Caco-2 (cell line): ENCODE data around the gene ZBTB38. TPM values are rescaled to one million over a fixed set of nuclear protein-coding genes. Genes with fewer than 3 reads are reported as not detected.

ENCODE experiments used
- BruUV-seq: library from RNA; stranded (reverse); fragments of 400-500 nt; replicated peaks from 2 replicates; lab custom pipeline; 2021; lab: Mats Ljungman, UMichigan
- CTCF ChIA-PET: fragments of 300-600 bp; sonication (Branson Sonifier 250); formaldehyde crosslinking; loops from one replicate; lab custom pipeline; 2022; ENCODE audit warnings: antibody characterized with exemption; lab: Charles Lee
- POLR2A ChIA-PET: fragments of 300-600 bp; sonication (Branson Sonifier 250); formaldehyde crosslinking; loops from one replicate; lab custom pipeline; 2022; ENCODE audit warnings: antibody characterized with exemption; lab: Charles Lee
- DNase-seq, 2 experiments: peaks; one replicate each; pipeline versions ENCODE4 v3.0.0 to v3.0.0-alpha.2; 2020 to 2022
- H3K27me3 ChIP-seq: replicated peaks from 2 replicates; pipeline ENCODE4 v1.6.0; 2011; ENCODE audit warnings: low read length; ENCODE audit not compliant: control insufficient read depth, insufficient read depth
- H3K36me3 ChIP-seq: 2 replicates; pipeline ENCODE4 v1.5.1; 2011; ENCODE audit warnings: low read length; ENCODE audit not compliant: control insufficient read depth, insufficient read depth
- H3K4me1 ChIP-seq: fragments of 250-450 bp; sonication (Bioruptor Pico); 2 replicates; pipeline ENCODE4 v1.5.1; 2020; ENCODE audit warnings: mild to moderate bottlenecking
- H3K4me3 ChIP-seq: 2 replicates; pipeline ENCODE4 v1.5.1; 2011; ENCODE audit warnings: low read depth, mild to moderate bottlenecking, control low read depth, low read length
- H3K9me3 ChIP-seq: fragments of 250-450 bp; sonication (Bioruptor Pico); 2 replicates; pipeline ENCODE4 v1.5.1; 2020; ENCODE audit warnings: mild to moderate bottlenecking, moderate library complexity
- H3K27ac Mint-ChIP-seq: one replicate; pipeline ENCODE4 v1.8.0; 2022; ENCODE audit warnings: mixed read lengths; ENCODE audit not compliant: unreplicated experiment
- H3K27me3 Mint-ChIP-seq: one replicate; pipeline ENCODE4 v1.8.0; 2022; ENCODE audit warnings: mixed read lengths; ENCODE audit not compliant: insufficient read depth, unreplicated experiment
- H3K36me3 Mint-ChIP-seq: one replicate; pipeline ENCODE4 v1.8.0; 2022; ENCODE audit warnings: mild to moderate bottlenecking, mixed read lengths; ENCODE audit not compliant: insufficient read depth, unreplicated experiment
- H3K4me1 Mint-ChIP-seq: one replicate; pipeline ENCODE4 v1.8.0; 2022; ENCODE audit warnings: low read depth, mixed read lengths; ENCODE audit not compliant: unreplicated experiment
- H3K4me3 Mint-ChIP-seq: one replicate; pipeline ENCODE4 v1.8.0; 2022; ENCODE audit warnings: mild to moderate bottlenecking, moderate library complexity, mixed read lengths; ENCODE audit not compliant: unreplicated experiment
- H3K9me3 Mint-ChIP-seq: one replicate; pipeline ENCODE4 v1.8.0; 2022; ENCODE audit warnings: mixed read lengths; ENCODE audit not compliant: unreplicated experiment
- intact Hi-C: fragments of 100-400 bp; cut with micrococcal nuclease; formaldehyde crosslinking; loops from one replicate; pipeline ENCODE4 v1.10.0; 2022; ENCODE audit not compliant: unreplicated experiment
- total RNA-seq: library from RNA; stranded (reverse); gene quantifications from 2 replicates; pipeline ENCODE4 v1.2.3, GENCODE V29; 2022
- TF ChIP-seq, protein P1 (sequence below), 2 experiments: fragments of 200-600 bp in 1 of 2; IDR thresholded peaks; 1 replicate in 1 of 2; 2 replicates in 1 of 2; pipeline versions ENCODE4 v1.5.1 to v1.8.0; 2011 to 2022; ENCODE audit warnings: antibody characterized with exemption in 1 of 2, control low read depth in 1 of 2, inconsistent platforms in 1 of 2, low read depth in 1 of 2, low read length in 1 of 2, mild to moderate bottlenecking in 1 of 2, moderate library complexity in 1 of 2; ENCODE audit not compliant: insufficient read depth in 1 of 2, severe bottlenecking in 1 of 2, unreplicated experiment in 1 of 2

Gene ZBTB38
- total RNA-seq, 1 experiment from 2014 or later: 74.1 TPM

DNA sequence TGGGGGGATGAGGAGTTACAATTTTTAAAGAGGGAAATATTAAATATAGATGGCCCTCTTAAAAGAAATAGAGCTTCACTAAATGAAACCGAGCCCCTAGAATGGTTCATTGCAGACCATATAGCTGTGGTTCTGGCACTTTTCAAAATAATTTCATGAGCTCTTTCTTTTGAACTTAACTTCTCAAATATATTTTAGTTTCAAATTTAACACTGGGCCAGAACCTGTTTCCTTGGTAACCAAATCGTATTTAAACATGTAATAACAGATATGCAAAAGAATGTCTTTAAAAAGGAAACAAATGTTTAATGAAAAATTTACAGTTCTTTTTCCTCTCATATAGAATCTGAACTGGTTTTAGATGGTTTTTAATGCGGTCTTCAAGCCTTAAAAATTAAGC lies 20.1 kb downstream of the ZBTB38 start:
- Histone ChIP-seq H3K27me3 (no peaks in the 10 kb centered on the region), H3K4me1 (peaks cover 5% of the 10 kb centered on the region; the same call in 1 of the 2 replicates), H3K4me3 (no peak overlapping the region), H3K36me3 (no peaks in the 10 kb centered on the region), H3K9me3 (no peaks in the 10 kb centered on the region)
- ChIA-PET POLR2A (no interaction called here), CTCF (interaction anchor here (1.0 kb wide), 1 partner anchor 18 kb away, joined by 3 read pairs; no protein-coding TSS in a partner anchor)
- Mint-ChIP-seq H3K36me3 (peaks cover 28% of the 10 kb centered on the region), H3K27me3 (no peaks in the 10 kb centered on the region), H3K9me3 (no peaks in the 10 kb centered on the region), H3K27ac (no peak overlapping the region), H3K4me1 (peaks cover 17% of the 10 kb centered on the region), H3K4me3 (no peak overlapping the region)
- DNase-seq: no peak
- intact Hi-C loops: no loop called here
- no TSS peak for BruUV-seq
- TF ChIP-seq, protein P1, sequence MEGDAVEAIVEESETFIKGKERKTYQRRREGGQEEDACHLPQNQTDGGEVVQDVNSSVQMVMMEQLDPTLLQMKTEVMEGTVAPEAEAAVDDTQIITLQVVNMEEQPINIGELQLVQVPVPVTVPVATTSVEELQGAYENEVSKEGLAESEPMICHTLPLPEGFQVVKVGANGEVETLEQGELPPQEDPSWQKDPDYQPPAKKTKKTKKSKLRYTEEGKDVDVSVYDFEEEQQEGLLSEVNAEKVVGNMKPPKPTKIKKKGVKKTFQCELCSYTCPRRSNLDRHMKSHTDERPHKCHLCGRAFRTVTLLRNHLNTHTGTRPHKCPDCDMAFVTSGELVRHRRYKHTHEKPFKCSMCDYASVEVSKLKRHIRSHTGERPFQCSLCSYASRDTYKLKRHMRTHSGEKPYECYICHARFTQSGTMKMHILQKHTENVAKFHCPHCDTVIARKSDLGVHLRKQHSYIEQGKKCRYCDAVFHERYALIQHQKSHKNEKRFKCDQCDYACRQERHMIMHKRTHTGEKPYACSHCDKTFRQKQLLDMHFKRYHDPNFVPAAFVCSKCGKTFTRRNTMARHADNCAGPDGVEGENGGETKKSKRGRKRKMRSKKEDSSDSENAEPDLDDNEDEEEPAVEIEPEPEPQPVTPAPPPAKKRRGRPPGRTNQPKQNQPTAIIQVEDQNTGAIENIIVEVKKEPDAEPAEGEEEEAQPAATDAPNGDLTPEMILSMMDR (IDR thresholded peaks at IDR 0.05; ENCODE audit: insufficient read depth in 1 of 2, low read depth in 1 of 2, low read length in 1 of 2, severe bottlenecking in 1 of 2, unreplicated experiment in 1 of 2): no peak

DNA sequence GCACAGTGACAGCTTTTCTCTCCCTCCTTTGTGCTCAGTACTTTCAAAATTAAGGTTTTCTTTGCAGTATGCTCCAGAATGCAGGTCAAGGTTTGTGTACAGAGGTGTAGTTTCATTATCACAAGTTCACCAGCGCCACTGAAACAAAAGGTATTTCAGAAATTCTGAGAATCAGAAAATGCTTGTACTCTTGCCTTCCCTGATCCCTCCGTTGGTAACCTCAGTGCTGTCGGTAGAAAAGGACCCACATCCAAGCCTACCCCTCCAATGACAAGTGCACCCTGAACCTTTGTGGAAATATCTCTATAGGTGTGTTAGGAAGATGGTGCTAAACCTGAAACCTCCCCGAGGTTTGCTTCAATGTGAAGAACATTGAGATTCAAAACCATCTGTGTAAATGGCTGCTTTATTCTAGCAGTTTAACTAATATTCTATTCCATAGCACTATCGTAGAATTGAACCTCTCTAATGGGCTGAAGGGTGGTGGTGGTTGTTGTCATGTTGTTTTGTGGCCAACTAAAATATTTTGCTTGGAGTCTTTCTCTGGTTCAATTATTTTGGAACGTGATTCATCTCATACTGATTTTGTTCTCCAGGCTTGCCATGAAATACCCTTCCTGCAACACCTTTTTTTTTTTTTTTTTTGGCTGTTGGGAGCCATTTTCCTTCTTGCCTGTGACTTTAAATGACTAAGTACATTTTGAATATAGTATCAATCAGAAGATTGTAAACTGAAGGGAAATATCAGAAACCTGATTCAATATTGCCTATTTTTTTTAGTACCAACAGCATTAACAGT lies 20.7 kb downstream of the ZBTB38 start:
- BruUV-seq: no TSS peak
- CTCF ChIA-PET: interaction anchor here (1.0 kb wide), 1 partner anchor 19 kb away, joined by 3 read pairs; no protein-coding TSS in a partner anchor
- intact Hi-C loops: no loop called here
- TF ChIP-seq, protein P1 (IDR thresholded peaks at IDR 0.05; ENCODE audit: insufficient read depth in 1 of 2, low read depth in 1 of 2, low read length in 1 of 2, severe bottlenecking in 1 of 2, unreplicated experiment in 1 of 2): no peak
- Histone ChIP-seq H3K4me1 (peaks cover 5% of the 10 kb centered on the region; the same call in 1 of the 2 replicates), H3K27me3 (no peaks in the 10 kb centered on the region), H3K9me3 (no peaks in the 10 kb centered on the region), H3K36me3 (no peaks in the 10 kb centered on the region), H3K4me3 (no peak overlapping the region)
- Mint-ChIP-seq H3K27me3 (no peaks in the 10 kb centered on the region), H3K9me3 (no peaks in the 10 kb centered on the region), H3K36me3 (peaks cover 30% of the 10 kb centered on the region), H3K4me1 (peaks cover 17% of the 10 kb centered on the region), H3K27ac (no peak overlapping the region), H3K4me3 (no peak overlapping the region)
- POLR2A ChIA-PET: no interaction called here
- no peak for DNase-seq

DNA sequence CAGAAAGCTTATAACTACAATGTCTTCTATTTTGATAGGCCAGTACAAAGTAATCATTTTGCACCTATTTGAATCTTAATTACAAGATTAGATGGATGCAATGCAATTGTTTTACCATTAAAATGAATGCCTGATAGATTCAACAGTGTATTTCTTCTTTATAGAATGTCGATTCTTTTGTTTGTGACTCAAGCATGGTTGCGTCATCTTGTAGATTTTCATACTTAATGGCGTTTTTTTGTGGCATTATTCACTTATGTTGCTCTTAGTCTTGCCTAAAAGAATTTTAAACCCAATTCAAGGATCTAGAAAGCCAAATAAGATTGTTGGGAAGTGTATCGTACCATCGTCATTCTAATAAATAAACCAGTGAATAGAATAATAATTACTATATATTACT lies 21.4 kb downstream of the ZBTB38 start:
- ChIA-PET POLR2A (no interaction called here), CTCF (no interaction called here)

More for the DNA sequence above, 21.4 kb downstream of the ZBTB38 start:
- intact Hi-C loops: no loop called here
- no peak for DNase-seq
- Histone ChIP-seq H3K4me3 (no peak overlapping the region), H3K36me3 (no peaks in the 10 kb centered on the region), H3K27me3 (no peaks in the 10 kb centered on the region), H3K9me3 (no peaks in the 10 kb centered on the region), H3K4me1 (peaks cover 5% of the 10 kb centered on the region; the same call in 1 of the 2 replicates)
- Mint-ChIP-seq H3K9me3 (no peaks in the 10 kb centered on the region), H3K27me3 (no peaks in the 10 kb centered on the region), H3K4me1 (peaks cover 12% of the 10 kb centered on the region), H3K36me3 (peaks cover 29% of the 10 kb centered on the region), H3K4me3 (no peak overlapping the region), H3K27ac (no peak overlapping the region)
- TF ChIP-seq, protein P1 (IDR thresholded peaks at IDR 0.05; ENCODE audit: insufficient read depth in 1 of 2, low read depth in 1 of 2, low read length in 1 of 2, severe bottlenecking in 1 of 2, unreplicated experiment in 1 of 2): no peak
- no TSS peak for BruUV-seq
